HepG2 (cell line): ENCODE measurements around the gene ERMARD. TPM values are rescaled to one million over a fixed set of nuclear protein-coding genes. Genes with fewer than 3 reads are reported as not detected.

Source experiments
- ATAC-seq: fragments of 200-7000 bp; cut with Tn5 transposase; 3 replicates; pipeline ENCODE4 v1.9.1; 2020; ENCODE audit warnings: mild to moderate bottlenecking, moderate library complexity
- BruUV-seq: library from RNA; stranded (reverse); fragments of 400-500 nt; replicated peaks from 2 replicates; lab custom pipeline; 2021; lab: Mats Ljungman, UMichigan
- CTCF ChIA-PET: fragments of 300-600 bp; formaldehyde crosslinking; extraction: SDS; loops from one replicate; lab custom pipeline; 2021; ENCODE audit warnings: low total read pairs, inconsistent platforms, low intra/inter-chr PET ratio; lab: Yijun Ruan, JAX
- POLR2A ChIA-PET: fragments of 350-600 bp; sonication (Branson Sonifier 250); formaldehyde crosslinking; loops from one replicate; lab custom pipeline; 2020; ENCODE audit warnings: antibody characterized with exemption, inconsistent platforms; lab: Yijun Ruan, JAX
- DNase-seq: peaks from one replicate; pipeline ENCODE4 v3.0.0-alpha.2; 2015; ENCODE audit warnings: low spot score
- FAIRE-seq: peaks from 3 replicates; lab custom pipeline; 2011; peaks lifted over from hg19 to GRCh38; lab: Jason Lieb, UNC
- H2AFZ ChIP-seq: one replicate; pipeline ENCODE4 v1.6.1; 2011; ENCODE audit warnings: low read length, inconsistent platforms
- H3K27ac ChIP-seq: fragments of 300-600 bp; 3 replicates; pipeline ENCODE4 v1.8.0; 2011; ENCODE audit warnings: mixed run types, mild to moderate bottlenecking, mixed read lengths, low read length, inconsistent platforms; ENCODE audit not compliant: insufficient read depth; ENCODE audit errors: extremely low read length
- H3K27me3 ChIP-seq, 2 experiments: fragments of 200-600 bp in 1 of 2; 2 replicates in 1 of 2; 3 replicates in 1 of 2; pipeline versions ENCODE4 v1.6.0 to v1.8.0; 2011; ENCODE audit warnings: low read length in 2 of 2, mild to moderate bottlenecking in 2 of 2, moderate library complexity in 2 of 2, inconsistent platforms in 1 of 2; ENCODE audit not compliant: insufficient read depth in 2 of 2, control insufficient read depth in 1 of 2
- H3K36me3 ChIP-seq, 2 experiments: fragments of 200-600 bp in 1 of 2; replicated peaks in 1 of 2; 2 replicates in 1 of 2; 3 replicates in 1 of 2; pipeline versions ENCODE4 v1.5.1 to v1.8.0; 2011; ENCODE audit warnings: low read length in 2 of 2, inconsistent platforms in 1 of 2; ENCODE audit not compliant: insufficient read depth in 2 of 2, control insufficient read depth in 1 of 2
- H3K4me1 ChIP-seq: 2 replicates; pipeline ENCODE4 v1.5.1; 2012; ENCODE audit warnings: low read length, inconsistent platforms; ENCODE audit not compliant: insufficient read depth
- H3K4me2 ChIP-seq: 2 replicates; pipeline ENCODE4 v1.6.0; 2011; ENCODE audit warnings: low read depth, low read length, inconsistent platforms
- H3K4me3 ChIP-seq, 3 experiments: fragments of 200-600 bp in 1 of 3; sonication (generic), shearing (Covaris generic) in 1 of 3; replicated peaks in 1 of 3; 2 replicates each; pipeline ENCODE4 v1.5.1; 2011 to 2016; ENCODE audit warnings: low read length in 3 of 3, inconsistent platforms in 2 of 3, low read depth in 2 of 3, mild to moderate bottlenecking in 2 of 3, control low read depth in 1 of 3, mixed read lengths in 1 of 3; ENCODE audit not compliant: insufficient read depth in 1 of 3
- H3K79me2 ChIP-seq: one replicate; pipeline ENCODE4 v1.6.1; 2011; ENCODE audit warnings: low read length, inconsistent platforms; ENCODE audit not compliant: insufficient read depth
- H3K9ac ChIP-seq: 2 replicates; pipeline ENCODE4 v1.6.0; 2011; ENCODE audit warnings: mild to moderate bottlenecking, low read depth, low read length, inconsistent platforms; ENCODE audit not compliant: insufficient read depth
- H3K9me3 ChIP-seq: 2 replicates; pipeline ENCODE4 v1.5.1; 2012; ENCODE audit warnings: mild to moderate bottlenecking, low read length
- H4K20me1 ChIP-seq: 2 replicates; pipeline ENCODE4 v1.6.0; 2011; ENCODE audit warnings: inconsistent platforms, mild to moderate bottlenecking, low read length, moderate library complexity; ENCODE audit not compliant: insufficient read depth
- FOXJ3 ChIP-seq: sonication (generic); formaldehyde crosslinking; IDR thresholded peaks from 2 replicates; pipeline ENCODE4 v1.4.0; 2020; ENCODE audit warnings: missing genetic modification reagents, mild to moderate bottlenecking, borderline replicate concordance
- MYNN ChIP-seq: sonication (generic); formaldehyde crosslinking; IDR thresholded peaks from 2 replicates; pipeline ENCODE4 v1.4.0; 2020; ENCODE audit warnings: mild to moderate bottlenecking, low read depth, missing genetic modification reagents
- POLR2AphosphoS5 ChIP-seq: IDR thresholded peaks from 2 replicates; pipeline ENCODE4 v1.6.1; 2012; ENCODE audit warnings: low read depth, low read length
- SNAI1 ChIP-seq: sonication (generic); formaldehyde crosslinking; IDR thresholded peaks from 2 replicates; pipeline ENCODE4 v1.5.0; 2020; ENCODE audit warnings: mild to moderate bottlenecking, missing genetic modification reagents, borderline replicate concordance
- TBX2 ChIP-seq: sonication (generic); formaldehyde crosslinking; IDR thresholded peaks from 2 replicates; pipeline ENCODE4 v1.5.0; 2020; ENCODE audit warnings: missing genetic modification reagents, mild to moderate bottlenecking, borderline replicate concordance
- U2AF2 ChIP-seq: fragments of 200-400 bp; formaldehyde crosslinking; IDR thresholded peaks from 2 replicates; pipeline ENCODE4 v1.6.1; 2017; ENCODE audit warnings: low read depth, mild to moderate bottlenecking, low read length
- ZBTB1 ChIP-seq: sonication (generic); formaldehyde crosslinking; IDR thresholded peaks from 2 replicates; pipeline ENCODE4 v1.4.0; 2020; ENCODE audit warnings: missing genetic modification reagents, borderline replicate concordance
- ZNF337 ChIP-seq: sonication (generic); formaldehyde crosslinking; IDR thresholded peaks from 2 replicates; pipeline ENCODE4 v1.5.1; 2020; ENCODE audit warnings: missing genetic modification reagents, low read depth, mild to moderate bottlenecking, borderline replicate concordance
- ZNF33A ChIP-seq: sonication (generic); formaldehyde crosslinking; IDR thresholded peaks from 2 replicates; pipeline ENCODE4 v1.5.1; 2020; ENCODE audit warnings: missing genetic modification reagents, mild to moderate bottlenecking, moderate library complexity, borderline replicate concordance
- WGBS: methylation state at CpG from one replicate; pipeline ENCODE4 v1.1.6; 2017; ENCODE audit warnings: low lambda C conversion rate; 5-methylcytosine and 5-hydroxymethylcytosine counted together
- in situ Hi-C: cut with HindIII; loops from 2 replicates; pipeline ENCODE4 v1.10.0; 2017; ENCODE audit warnings: low pct_unique_long_range_greater_than_20kb; ENCODE audit not compliant: extremely low pct_ligation_motif_present
- intact Hi-C: fragments of 100-400 bp; cut with micrococcal nuclease; formaldehyde crosslinking; loops from one replicate; pipeline ENCODE4 v1.10.0; 2022; ENCODE audit not compliant: unreplicated experiment
- polyA plus RNA-seq, 8 experiments: library from polyadenylated mRNA; depleted of rRNA in 3 of 8; stranded (reverse) in 7 of 8; unstranded in 1 of 8; fragments of >200 nt; fragmentation: Illumina TruSeq in 4 of 8; extraction: Trizol in 4 of 8; gene quantifications; 2 replicates each; pipeline versions ENCODE4 v1.2.1 to v1.2.3, GENCODE V29; 2011 to 2016; ENCODE audit warnings: low read depth in 4 of 8, missing spikeins in 1 of 8, mixed read lengths in 1 of 8; ENCODE audit not compliant: insufficient read depth in 1 of 8
- total RNA-seq, 5 experiments: library from RNA; depleted of rRNA; stranded (reverse); fragments of >200 nt; fragmentation: Illumina TruSeq; extraction: Trizol; gene quantifications; 2 replicates each; pipeline ENCODE4 v1.2.3, GENCODE V29; 2016; ENCODE audit warnings: low read depth in 1 of 5
- TF ChIP-seq, protein P1 (sequence below): sonication (generic); formaldehyde crosslinking; IDR thresholded peaks from 2 replicates; pipeline ENCODE4 v1.4.0; 2020; ENCODE audit warnings: missing genetic modification reagents
- TF ChIP-seq, protein P2 (sequence below): fragments of 450-650 bp; IDR thresholded peaks from 2 replicates; pipeline ENCODE4 v1.6.1; 2017; ENCODE audit warnings: mild to moderate bottlenecking

ERMARD gene
- total and polyA plus RNA-seq, 2 of the 13 experiments (the other 11 are each of a cell fraction or from before 2014, with no cell fraction given), result 8.8 to 10.7 TPM

DNA sequence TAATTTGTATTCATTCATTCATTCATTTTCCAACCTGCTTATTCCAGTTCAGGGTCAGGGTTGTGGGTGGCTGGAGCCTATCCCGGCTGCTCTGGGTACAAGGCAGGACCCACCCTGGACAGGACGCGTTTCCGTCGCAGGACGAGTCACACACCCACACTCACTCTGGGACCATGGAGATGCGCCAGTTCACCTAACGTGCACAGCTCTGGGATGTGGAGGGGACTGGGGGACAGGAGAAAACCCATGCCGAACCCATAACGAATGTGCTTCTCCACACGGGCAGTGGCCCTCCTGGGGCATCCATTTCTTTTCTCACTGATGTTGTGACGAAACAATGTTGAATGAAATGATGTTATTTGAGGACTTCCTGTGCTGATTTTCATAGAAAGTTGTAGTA, 26.5 kb downstream of the ERMARD start:
- no TSS peak for BruUV-seq
- Histone ChIP-seq H3K36me3 (no peaks in the 10 kb centered on the region), H3K4me2 (no peak overlapping the region), H3K27me3 (no peaks in the 10 kb centered on the region), H3K4me3 (no peak overlapping the region), H3K9ac (no peak overlapping the region), H4K20me1 (no peaks in the 10 kb centered on the region), H3K79me2 (no peaks in the 10 kb centered on the region), H3K4me1 (peaks cover 20% of the 10 kb centered on the region), H2AFZ (no peak overlapping the region), H3K27ac (no peak overlapping the region), H3K9me3 (no peaks in the 10 kb centered on the region)
- in situ Hi-C loops (no loop called here), intact Hi-C loops (no loop called here)
- CTCF ChIA-PET, result no interaction called here
- TF ChIP-seq, protein P1, sequence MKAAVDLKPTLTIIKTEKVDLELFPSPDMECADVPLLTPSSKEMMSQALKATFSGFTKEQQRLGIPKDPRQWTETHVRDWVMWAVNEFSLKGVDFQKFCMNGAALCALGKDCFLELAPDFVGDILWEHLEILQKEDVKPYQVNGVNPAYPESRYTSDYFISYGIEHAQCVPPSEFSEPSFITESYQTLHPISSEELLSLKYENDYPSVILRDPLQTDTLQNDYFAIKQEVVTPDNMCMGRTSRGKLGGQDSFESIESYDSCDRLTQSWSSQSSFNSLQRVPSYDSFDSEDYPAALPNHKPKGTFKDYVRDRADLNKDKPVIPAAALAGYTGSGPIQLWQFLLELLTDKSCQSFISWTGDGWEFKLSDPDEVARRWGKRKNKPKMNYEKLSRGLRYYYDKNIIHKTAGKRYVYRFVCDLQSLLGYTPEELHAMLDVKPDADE (CRISPR knock-in tag), result no peak
- TF ChIP-seq, protein P2, sequence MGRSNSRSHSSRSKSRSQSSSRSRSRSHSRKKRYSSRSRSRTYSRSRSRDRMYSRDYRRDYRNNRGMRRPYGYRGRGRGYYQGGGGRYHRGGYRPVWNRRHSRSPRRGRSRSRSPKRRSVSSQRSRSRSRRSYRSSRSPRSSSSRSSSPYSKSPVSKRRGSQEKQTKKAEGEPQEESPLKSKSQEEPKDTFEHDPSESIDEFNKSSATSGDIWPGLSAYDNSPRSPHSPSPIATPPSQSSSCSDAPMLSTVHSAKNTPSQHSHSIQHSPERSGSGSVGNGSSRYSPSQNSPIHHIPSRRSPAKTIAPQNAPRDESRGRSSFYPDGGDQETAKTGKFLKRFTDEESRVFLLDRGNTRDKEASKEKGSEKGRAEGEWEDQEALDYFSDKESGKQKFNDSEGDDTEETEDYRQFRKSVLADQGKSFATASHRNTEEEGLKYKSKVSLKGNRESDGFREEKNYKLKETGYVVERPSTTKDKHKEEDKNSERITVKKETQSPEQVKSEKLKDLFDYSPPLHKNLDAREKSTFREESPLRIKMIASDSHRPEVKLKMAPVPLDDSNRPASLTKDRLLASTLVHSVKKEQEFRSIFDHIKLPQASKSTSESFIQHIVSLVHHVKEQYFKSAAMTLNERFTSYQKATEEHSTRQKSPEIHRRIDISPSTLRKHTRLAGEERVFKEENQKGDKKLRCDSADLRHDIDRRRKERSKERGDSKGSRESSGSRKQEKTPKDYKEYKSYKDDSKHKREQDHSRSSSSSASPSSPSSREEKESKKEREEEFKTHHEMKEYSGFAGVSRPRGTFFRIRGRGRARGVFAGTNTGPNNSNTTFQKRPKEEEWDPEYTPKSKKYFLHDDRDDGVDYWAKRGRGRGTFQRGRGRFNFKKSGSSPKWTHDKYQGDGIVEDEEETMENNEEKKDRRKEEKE, result no peak
- TF ChIP-seq ZNF337 (no peak), SNAI1 (CRISPR knock-in tag) (no peak), ZBTB1 (CRISPR knock-in tag) (no peak), ZNF33A (no peak), U2AF2 (no peak), POLR2AphosphoS5 (no peak), TBX2 (CRISPR knock-in tag) (no peak), MYNN (CRISPR knock-in tag) (no peak), FOXJ3 (CRISPR knock-in tag) (no peak)
- POLR2A ChIA-PET, result interaction anchor here (0.9 to 1.2 kb wide), 2 partner anchors 12 to 26 kb away, joined by 4 read pairs; partner anchors contain the start of genes DYNLT2 and ERMARD
- DNase-seq (no peak), FAIRE-seq (no peak), ATAC-seq (no peak)
- 96% methylated on average over 12 of the region's 12 CpGs for WGBS
